NCI-H446 treated with DMSO at 0.1 percent for 48 hours (cell line): ENCODE data around the gene LASP1.
"Not testable (repeated sequence)": the region's sequence is repeated elsewhere in the genome, so short reads cannot be mapped to it uniquely, and the experiment has no call there.

Experiments
- DNase-seq: peaks from one replicate; lab custom pipeline; 2025; lab: John Stamatoyannopoulos, UW

The LASP1 gene

DNA sequence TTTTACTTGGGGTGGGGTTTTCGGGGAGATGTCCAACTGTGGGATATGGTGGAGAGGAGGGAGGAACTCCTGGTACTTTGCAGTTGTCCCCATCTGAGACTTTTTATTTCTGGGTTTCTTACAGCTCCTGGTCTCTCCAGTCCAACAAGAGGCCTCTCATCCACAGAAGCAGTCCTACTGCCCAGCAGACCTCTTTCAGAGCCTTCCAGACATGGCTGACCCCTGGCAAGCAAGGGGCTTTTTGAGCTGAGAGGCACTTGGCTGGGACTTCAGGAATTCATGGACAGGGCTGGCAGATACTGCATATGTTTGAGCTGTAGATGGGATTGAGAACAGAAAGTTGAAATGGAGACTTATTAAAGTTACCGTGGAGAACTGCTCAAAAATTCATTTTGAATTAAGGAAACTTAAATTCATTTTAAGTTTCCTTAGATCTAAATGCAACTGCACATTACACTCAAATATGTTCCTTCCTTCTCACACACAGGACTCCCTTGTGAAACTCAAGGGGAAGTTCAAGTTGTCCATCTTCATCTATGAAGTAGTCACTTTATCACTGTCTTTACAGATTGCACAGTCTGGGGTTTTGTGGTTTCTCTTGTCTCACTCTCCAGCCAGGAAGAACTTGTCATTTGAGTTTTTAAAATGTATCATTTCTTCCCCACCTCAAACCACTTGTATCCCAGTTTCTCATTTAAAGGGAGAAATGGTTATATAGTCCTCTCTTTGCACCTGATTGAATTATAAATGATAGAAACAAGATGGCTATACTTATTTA is 56.6 kb downstream of the LASP1 start:
- no peak for DNase-seq

DNA sequence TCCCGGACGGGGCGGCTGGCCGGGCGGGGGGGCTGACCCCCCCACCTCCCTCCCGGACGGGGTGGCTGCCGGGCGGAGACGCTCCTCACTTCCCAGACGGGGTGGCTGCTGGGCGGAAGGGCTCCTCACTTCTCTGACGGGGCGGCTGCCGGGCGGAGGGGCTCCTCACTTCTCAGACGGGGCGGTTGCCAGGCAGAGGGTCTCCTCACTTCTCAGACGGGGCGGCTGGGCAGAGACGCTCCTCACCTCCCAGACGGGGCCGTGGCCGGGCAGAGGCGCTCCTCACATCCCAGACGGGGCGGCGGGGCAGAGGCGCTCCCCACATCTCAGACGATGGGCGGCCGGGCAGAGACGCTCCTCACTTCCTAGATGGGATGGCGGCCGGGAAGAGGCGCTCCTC is 60.9 kb downstream of the LASP1 start:
- not testable (repeated sequence) for DNase-seq

DNA sequence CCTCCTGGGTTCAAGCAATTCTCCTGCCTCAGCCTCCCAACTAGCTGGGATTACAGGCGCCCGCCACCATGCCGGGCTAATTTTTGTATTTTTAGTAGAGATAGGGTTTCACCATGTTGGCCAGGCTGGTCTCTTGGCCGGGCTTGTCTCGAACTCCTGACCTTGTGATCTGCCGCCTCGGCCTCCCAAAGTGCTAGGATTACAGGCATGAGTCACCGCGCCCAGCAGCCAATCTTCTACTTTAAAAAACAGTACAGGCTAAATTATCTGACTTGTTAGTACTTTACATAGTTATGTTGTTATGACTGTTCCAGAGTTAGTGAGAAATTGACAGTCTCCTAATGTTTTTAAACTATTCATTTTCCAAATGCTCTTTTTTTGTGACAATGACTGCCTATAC is 64.1 kb downstream of the LASP1 start:
- not testable (repeated sequence) for DNase-seq

DNA sequence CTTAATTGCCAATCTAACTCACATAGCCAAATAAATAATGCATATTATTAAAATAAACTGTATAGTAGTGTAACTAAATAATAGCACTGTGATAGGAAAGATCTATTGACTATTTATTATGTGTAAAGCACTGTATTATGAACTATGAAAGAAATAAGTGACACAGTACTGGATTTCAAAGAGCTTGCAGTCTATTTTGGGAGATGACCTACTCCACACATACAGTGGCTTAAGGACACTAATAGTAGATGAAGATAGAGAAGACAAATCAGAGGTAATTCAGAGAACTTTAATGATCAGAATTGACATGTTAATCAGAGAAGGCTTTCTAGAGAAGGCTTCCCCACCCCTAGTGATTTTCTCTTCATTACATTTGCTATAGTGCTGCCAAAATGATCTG is 70.1 kb downstream of the LASP1 start:
- no peak for DNase-seq

DNA sequence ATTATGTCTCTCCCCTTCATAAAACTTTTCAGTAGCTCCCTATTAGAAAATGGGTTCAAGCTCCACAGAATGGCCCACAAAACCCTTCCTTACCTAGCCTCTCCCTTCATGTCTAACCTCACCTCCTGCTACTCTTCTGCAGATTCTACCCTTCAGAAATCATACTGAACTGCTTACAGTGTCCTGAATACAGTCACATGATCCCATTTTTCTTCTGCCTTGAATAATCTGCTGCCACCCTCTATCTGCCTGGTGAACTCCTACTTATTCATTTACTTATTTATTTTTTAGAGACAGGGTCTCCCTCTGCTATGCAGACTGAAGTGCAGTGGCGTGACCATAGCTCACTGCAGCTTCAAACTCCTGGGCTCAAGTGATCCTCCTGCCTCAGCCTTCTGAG is 70.5 kb downstream of the LASP1 start:
- no peak for DNase-seq

DNA sequence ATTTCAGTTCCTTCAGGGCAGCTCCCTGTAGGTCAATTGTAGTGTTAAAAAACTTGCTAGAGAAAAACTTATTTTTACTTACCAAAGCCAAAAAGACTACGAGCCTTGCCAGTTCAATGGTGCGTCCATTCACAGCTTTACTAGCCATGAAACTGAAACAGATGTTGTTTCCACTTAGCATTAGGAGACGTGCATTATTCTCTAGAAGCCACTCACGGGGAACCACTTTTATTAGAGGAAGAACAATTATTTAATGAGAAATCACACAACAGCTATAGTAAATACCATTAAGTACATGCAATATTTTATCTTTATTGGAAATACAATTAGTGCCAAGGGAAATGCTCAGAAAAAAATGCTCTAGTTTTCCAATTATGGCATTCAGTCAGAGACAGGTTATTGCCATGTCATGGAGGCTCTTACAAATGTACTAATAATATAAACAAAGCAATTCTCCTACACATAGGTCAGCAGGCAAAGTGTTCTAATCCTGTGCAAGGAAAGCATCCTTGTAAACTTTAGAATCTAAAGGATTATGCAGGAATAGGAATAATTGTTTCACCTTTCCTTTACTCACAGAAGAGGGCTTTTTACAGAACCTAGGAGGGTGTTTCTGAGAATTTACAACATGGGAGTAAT is 73.0 kb downstream of the LASP1 start:
- DNase-seq = no peak

DNA sequence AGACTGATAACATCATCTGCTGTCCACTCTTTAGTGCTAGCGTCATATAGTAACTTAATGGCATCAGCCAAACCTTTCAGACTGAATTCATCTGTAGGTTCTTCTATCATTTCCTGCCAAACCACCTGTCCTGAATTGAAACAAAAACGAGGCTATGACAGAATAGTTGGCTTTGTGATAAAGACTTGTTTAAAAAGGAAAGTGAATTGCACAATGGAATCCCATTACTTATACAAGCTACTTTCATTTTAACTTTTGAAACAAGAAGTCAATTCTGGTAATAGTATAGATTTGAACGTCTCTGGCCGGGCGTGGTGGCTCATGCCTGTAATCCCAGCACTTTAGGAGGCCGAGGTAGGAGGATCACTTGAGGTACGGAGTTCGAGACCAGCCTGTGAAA is 73.7 kb downstream of the LASP1 start:
- no peak for DNase-seq

DNA sequence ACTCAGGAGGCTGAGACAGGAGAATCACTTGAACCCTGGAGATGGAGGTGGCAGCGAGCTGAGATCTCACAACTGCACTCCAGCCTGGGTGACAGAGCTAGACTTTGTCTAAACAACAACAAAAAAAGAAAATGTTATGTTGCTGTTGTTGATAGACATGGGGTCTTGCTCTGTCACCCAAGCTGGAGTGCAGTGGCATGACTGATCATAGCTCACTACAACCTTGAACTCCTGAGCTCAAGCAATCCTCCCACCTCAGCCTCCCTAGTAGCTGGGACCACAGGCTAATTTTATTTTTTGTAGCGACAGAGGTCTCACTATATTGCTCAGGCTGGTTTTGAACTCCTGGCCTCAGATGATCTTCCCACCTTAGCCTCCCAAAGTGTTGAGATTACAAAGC is 77.3 kb downstream of the LASP1 start:
- DNase-seq = no peak

DNA sequence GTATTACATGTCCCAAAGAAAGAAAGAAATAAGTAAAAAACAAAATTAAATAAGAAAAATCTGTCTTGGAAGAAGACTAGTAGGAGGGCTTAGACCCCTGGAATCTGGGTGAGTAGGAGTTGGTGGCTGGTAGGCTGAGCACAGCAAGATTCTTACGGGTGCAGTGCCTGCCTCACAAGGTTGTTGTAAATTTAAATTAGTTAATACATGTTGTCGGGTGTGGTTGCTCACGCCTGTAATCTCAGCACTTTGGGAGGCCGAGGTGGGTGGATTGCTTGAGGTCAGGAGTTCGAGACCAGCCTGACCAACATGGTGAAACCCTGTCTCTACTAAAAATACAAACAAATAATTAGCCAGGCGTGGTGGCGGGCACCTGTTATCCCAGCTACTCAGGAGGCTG is 83.9 kb downstream of the LASP1 start:
- DNase-seq = not testable (repeated sequence)

DNA sequence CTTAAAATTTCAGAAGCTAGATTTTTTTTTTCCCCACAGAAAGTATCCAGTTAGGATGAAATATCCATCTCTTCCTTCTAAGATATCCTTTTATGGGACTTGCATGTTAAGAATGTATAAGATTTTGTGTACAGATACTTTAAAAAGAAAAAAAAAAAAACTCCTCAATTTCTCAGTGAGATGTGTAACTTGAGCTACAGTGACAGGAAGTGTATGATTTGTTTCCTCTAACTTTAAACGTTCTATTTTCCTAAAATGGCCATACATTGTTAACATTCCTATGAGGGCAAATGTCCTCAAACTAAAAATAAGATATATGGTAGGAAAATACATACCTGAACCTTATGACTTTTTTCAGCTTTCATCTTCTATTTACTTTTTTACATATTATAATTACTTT is 88.5 kb downstream of the LASP1 start:
- DNase-seq = no peak

DNA sequence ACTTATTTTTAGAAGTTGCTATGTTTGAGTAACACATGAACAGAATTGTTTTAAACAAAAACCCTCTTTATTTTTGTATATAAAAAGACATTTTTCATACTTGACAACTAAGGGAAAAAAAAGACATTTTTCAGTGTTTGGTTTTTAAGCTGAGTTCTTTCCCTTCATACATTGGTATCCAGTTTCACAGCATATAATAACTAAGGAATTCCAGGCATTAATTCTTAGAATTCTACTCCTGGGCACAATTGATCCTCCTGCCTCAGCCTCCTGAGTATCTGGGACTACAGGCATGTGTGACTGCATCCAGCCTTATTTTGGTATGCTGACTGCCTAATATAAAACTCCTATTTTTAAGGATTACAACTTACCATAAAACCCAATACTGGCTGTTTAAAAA is 88.9 kb downstream of the LASP1 start:
- DNase-seq = no peak

DNA sequence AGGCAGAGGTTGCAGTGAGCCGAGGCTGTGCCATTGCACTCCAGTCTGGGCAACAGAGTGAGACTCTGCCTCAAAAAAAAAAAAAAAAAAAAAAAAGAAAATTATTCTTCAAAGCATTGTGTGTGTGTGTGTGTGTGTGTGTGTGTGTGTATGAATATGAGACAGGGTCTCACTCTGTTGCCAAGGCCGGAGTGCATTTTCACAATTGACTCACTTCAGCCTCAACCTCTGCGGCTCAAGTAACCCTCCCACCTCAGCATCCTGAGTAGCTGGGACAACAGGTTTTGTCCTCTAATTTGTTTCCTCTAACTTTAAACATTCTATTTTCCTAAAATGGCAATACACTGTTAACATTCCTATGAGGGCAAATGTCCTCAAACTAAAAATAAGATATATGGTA is 89.7 kb downstream of the LASP1 start:
- no peak for DNase-seq

DNA sequence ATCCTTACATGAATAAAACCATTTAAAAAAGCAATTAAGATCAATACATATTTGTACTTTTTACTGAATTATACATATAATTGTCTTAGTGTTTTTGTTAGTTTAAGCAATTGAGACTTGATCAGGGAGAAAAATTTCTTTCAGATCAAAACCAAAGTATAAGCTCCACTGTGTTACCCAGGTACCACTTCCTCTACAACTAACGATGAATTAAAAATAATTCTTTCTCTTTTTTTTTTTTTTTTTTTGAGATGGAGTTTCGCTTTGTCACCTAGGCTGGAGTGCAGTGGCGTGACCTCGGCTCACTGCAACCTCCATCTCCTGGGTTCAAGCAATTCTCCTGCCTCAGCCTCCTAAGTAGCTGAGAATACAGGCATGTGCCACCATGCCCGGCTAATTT is 90.5 kb downstream of the LASP1 start:
- no peak for DNase-seq

DNA sequence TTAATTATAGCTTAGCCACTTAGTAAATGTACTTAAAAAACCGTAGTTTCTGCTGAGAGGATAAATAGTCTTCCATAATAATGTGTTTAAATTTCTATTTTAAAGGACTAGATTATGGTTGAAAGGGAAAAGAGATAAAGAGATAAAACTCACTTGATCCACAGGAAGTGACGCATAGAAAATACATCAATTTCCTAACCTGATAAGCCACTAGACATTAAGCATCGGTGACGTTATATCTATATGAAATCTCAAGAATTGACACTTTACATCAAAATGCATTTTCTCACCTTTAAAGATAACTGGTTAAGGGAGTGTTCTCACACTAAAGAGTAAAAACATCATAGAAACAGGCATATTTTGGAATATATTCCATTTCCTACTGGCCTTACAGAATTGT is 91.6 kb downstream of the LASP1 start:
- DNase-seq = no peak

DNA sequence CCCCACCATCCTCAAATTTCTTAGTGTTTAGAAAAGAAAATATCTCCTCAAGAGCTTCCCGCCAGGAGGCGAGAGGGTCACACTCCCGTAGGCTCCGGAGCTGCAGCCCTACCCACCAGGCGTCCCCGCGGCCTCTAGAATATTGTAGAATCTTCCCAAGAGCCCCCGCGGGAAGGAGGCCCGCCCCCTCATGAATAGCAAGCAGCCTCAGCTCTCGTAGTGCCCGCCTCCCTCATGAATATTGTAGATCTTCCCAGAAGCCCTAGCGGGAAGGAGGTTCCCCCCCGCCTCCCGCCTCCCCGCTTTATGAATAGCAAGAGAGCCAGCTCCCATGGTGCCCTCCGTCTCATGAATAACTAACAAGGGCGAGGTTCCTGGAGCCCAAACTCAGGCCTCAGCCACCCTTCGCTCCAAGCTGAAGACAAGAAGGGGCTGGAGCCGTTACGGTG is 97.5 kb downstream of the LASP1 start, which contains the start of gene FBXO47:
FBXO47 (minus strand) TSS at position 114 of the 449 bp plus-strand sequence. CDS start 4,378 bp downstream, outside the sequence.
- DNase-seq = no peak

DNA sequence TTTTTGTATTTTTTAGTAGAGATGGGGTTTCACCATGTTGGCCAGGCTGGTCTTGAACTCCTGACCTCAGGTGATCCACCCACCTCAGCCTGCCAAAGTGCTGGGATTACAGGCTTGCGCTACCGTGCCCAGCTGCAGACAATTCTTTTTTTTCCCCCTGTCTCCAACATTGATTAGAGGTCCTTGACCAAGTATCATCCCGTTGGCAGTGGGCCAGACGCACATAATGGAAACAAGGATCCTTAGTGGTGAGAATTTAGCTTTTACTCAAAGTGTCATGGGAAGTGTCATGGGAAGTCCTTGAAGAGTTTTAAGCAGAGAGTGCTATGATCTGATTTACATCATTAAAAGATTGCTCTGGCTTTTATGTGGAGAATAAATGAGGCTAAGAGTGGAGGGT is 99.4 kb downstream of the LASP1 start:
- DNase-seq = no peak

DNA sequence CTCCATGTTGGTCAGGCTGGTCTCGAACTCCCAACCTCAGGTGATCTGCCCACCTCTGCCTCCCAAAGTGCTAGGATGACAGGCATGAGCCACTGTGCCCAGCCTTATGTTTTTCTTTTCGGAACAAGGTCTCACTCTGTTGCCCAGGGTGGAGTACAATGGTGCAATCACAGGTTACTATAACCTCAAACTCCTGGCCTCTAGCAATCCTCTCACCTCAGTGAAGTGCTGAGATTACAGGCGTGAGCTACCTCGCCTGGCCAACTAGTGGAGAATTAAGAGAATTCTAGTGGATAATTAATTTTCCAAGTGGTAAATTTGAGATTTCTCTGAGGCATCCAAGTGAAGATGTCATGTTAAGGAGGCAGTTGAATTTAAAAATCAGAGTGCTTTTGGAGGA is 100.3 kb downstream of the LASP1 start:
- DNase-seq = no peak

DNA sequence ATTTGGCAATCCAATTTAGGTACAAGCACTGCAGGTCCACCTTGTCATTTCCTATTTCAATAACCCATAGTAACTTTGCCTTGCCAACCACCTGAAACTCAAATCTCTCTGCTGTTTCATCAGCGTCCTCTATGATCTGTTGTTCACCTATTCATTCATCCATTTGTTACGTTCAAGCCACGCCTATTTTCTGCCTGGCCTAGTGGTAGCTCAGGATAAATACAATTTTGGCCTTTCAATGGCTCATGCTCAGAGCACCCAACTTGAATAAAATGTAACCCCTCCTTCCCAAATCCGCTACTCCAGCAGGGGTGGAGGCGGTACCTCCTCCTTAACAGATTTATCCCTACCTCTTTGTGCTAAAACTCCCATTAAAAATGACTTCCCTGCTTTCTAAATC is 100.9 kb downstream of the LASP1 start:
- no peak for DNase-seq
